ENCODE measurements around the gene RIMKLA. TPM values are rescaled to one million over a fixed set of nuclear protein-coding genes. Genes with fewer than 3 reads are reported as not detected.

Gene RIMKLA
- polyA plus RNA-seq, 3 donors, result not detected

- no peak overlapping the region for H3K9ac ChIP-seq (ENCODE audit: insufficient read depth, low read length, poor library complexity, severe bottlenecking)
- H3K79me2 ChIP-seq (ENCODE audit: insufficient read depth, low read length), result no peaks in the 10 kb centered on the region
- no peaks in the 10 kb centered on the region for H3K27me3 Mint-ChIP-seq (ENCODE audit: low read depth in 3 of 3)
- TF ChIP-seq CTCF (IDR thresholded peaks at IDR 0.05), result no peak
- H2AFZ ChIP-seq (ENCODE audit: insufficient read depth, low read depth, low read length, poor library complexity, severe bottlenecking), result no peak overlapping the region
- H3K27me3 ChIP-seq (ENCODE audit: control insufficient read depth in 2 of 2, insufficient read depth in 2 of 2, low read length in 2 of 2), result no peaks in the 10 kb centered on the region
- H3K9me3 Mint-ChIP-seq, result no peaks in the 10 kb centered on the region
- no peaks in the 10 kb centered on the region for H3K4me1 Mint-ChIP-seq
- no peak overlapping the region for H3K27ac ChIP-seq (ENCODE audit: low read depth in 1 of 2, low read length in 2 of 2)
- H4K20me1 ChIP-seq (ENCODE audit: insufficient read depth, low read length), result no peaks in the 10 kb centered on the region
- H3K36me3 Mint-ChIP-seq, result no peaks in the 10 kb centered on the region
- no peak overlapping the region for H3K4me2 ChIP-seq (replicated peaks; ENCODE audit: extremely low read depth, low read length, poor library complexity, severe bottlenecking)
- intact Hi-C loops (cut with micrococcal nuclease), result no loop called here
- DNase-seq, result no peak
- H3K4me1 ChIP-seq (ENCODE audit: control insufficient read depth in 1 of 2, insufficient read depth in 2 of 2, low read length in 2 of 2), result no peaks in the 10 kb centered on the region
- H3K27ac Mint-ChIP-seq, result no peak overlapping the region
- H3K4me3 Mint-ChIP-seq, result no peak overlapping the region
- H3K36me3 ChIP-seq (replicated peaks in 1 of 2; ENCODE audit: control insufficient read depth in 1 of 2, insufficient read depth in 2 of 2, low read length in 2 of 2), result no peaks in the 10 kb centered on the region
- H3K9me3 ChIP-seq (replicated peaks in 1 of 2; ENCODE audit: control insufficient read depth in 1 of 2, insufficient read depth in 1 of 2, low read length in 2 of 2), result no peaks in the 10 kb centered on the region
- H3K4me3 ChIP-seq (replicated peaks in 1 of 3; ENCODE audit: low read depth in 2 of 3, low read length in 3 of 3), result no peak overlapping the region
These were observed 68.7 kb downstream of the RIMKLA start for GRCh38 chr1:42449256-42449655.

GRCh38 chr1:42450061-42450460, 69.5 kb downstream of the RIMKLA start:
- no peak for TF ChIP-seq CTCF (IDR thresholded peaks at IDR 0.05)
- H4K20me1 ChIP-seq (ENCODE audit: insufficient read depth, low read length), result no peaks in the 10 kb centered on the region
- H3K4me3 Mint-ChIP-seq, result no peak overlapping the region
- H3K79me2 ChIP-seq (ENCODE audit: insufficient read depth, low read length), result no peaks in the 10 kb centered on the region
- no CpG with 5 or more reads among the region's 1 CpG for WGBS (ENCODE audit: insufficient coverage)
- no peak overlapping the region for H3K9ac ChIP-seq (ENCODE audit: insufficient read depth, low read length, poor library complexity, severe bottlenecking)
- intact Hi-C loops (cut with micrococcal nuclease), result no loop called here
- H3K36me3 Mint-ChIP-seq, result no peaks in the 10 kb centered on the region
- no peak overlapping the region for H3K4me3 ChIP-seq (replicated peaks in 1 of 3; ENCODE audit: low read depth in 2 of 3, low read length in 3 of 3)
- no peak overlapping the region for H2AFZ ChIP-seq (ENCODE audit: insufficient read depth, low read depth, low read length, poor library complexity, severe bottlenecking)
- H3K9me3 Mint-ChIP-seq, result no peaks in the 10 kb centered on the region
- H3K9me3 ChIP-seq (replicated peaks in 1 of 2; ENCODE audit: control insufficient read depth in 1 of 2, insufficient read depth in 1 of 2, low read length in 2 of 2), result no peaks in the 10 kb centered on the region
- H3K27me3 ChIP-seq (ENCODE audit: control insufficient read depth in 2 of 2, insufficient read depth in 2 of 2, low read length in 2 of 2), result no peaks in the 10 kb centered on the region
- no peak overlapping the region for H3K27ac ChIP-seq (ENCODE audit: low read depth in 1 of 2, low read length in 2 of 2)
- H3K27ac Mint-ChIP-seq, result no peak overlapping the region
- H3K4me1 ChIP-seq (ENCODE audit: control insufficient read depth in 1 of 2, insufficient read depth in 2 of 2, low read length in 2 of 2), result peaks cover under 1 to 3% of the 10 kb centered on the region in 2 donors
- H3K4me1 Mint-ChIP-seq, result peaks cover 2% of the 10 kb centered on the region
- no peak for DNase-seq
- peaks cover 0 to 1% (median 0%) of the 10 kb centered on the region in 3 donors for H3K27me3 Mint-ChIP-seq (ENCODE audit: low read depth in 3 of 3)
- no peaks in the 10 kb centered on the region for H3K36me3 ChIP-seq (replicated peaks in 1 of 2; ENCODE audit: control insufficient read depth in 1 of 2, insufficient read depth in 2 of 2, low read length in 2 of 2)
- no peak overlapping the region for H3K4me2 ChIP-seq (replicated peaks; ENCODE audit: extremely low read depth, low read length, poor library complexity, severe bottlenecking)
